GM12878 (cell line): Measurements from ENCODE around the gene EIF3A. TPM values are rescaled to one million over a fixed set of nuclear protein-coding genes. Genes with fewer than 3 reads are reported as not detected.

Experiments
- HDAC6 ChIP-seq: fragments of 200-600 bp; sonication (generic); IDR thresholded peaks from one replicate; pipeline ENCODE4 v1.8.0; 2017; ENCODE audit warnings: antibody characterized with exemption; ENCODE audit not compliant: unreplicated experiment
- NFYB ChIP-seq: IDR thresholded peaks from 2 replicates; pipeline ENCODE4 v1.6.1; 2011; ENCODE audit warnings: low read depth, mild to moderate bottlenecking, low read length, improper control_type of control experiment, moderate library complexity; ENCODE audit not compliant: insufficient read depth
- SIX5 ChIP-seq: IDR thresholded peaks from 2 replicates; pipeline ENCODE4 v1.6.1; 2011; ENCODE audit warnings: mild to moderate bottlenecking, low read depth, low read length, moderate library complexity; ENCODE audit not compliant: severe bottlenecking
- SMAD5 ChIP-seq: IDR thresholded peaks from 2 replicates; pipeline ENCODE4 v1.6.1; 2016; ENCODE audit warnings: antibody characterized with exemption, low read depth
- SP1 ChIP-seq: IDR thresholded peaks from one replicate; pipeline ENCODE4 v1.6.1; 2011; ENCODE audit warnings: low read depth, low read length
- SRF ChIP-seq, 2 experiments: IDR thresholded peaks; 2 replicates each; pipeline ENCODE4 v1.6.1; 2011; ENCODE audit warnings: low read depth in 2 of 2, low read length in 2 of 2, mild to moderate bottlenecking in 1 of 2, moderate library complexity in 1 of 2
- polyA plus RNA-seq, 11 experiments: library from polyadenylated mRNA; depleted of rRNA in 4 of 11; unstranded in 6 of 11; stranded (reverse) in 5 of 11; fragments of >200 nt; fragmentation: Nextera tagmentation in 4 of 11; fragmentation: Illumina TruSeq in 1 of 11; extraction: Ambion mirVana in 4 of 11; extraction: Trizol in 1 of 11; gene quantifications; 1 replicate in 1 of 11; 2 replicates in 10 of 11; pipeline versions ENCODE4 v1.2.1 to v1.2.3, GENCODE V29; 2011 to 2016; ENCODE audit warnings: inconsistent platforms in 2 of 11, missing spikeins in 2 of 11, low read depth in 1 of 11
- total RNA-seq, 4 experiments: library from RNA; depleted of rRNA in 3 of 4; stranded (reverse); fragments of >200 nt in 3 of 4; fragmentation: Illumina TruSeq in 1 of 4; extraction: Trizol in 1 of 4; gene quantifications; 2 replicates each; pipeline versions ENCODE4 v1.2.1 to v1.2.3, GENCODE V29; 2013 to 2021
- TF ChIP-seq, protein P1 (sequence below): fragments of 450-650 bp; IDR thresholded peaks from 2 replicates; pipeline ENCODE4 v1.6.1; 2016; ENCODE audit warnings: mild to moderate bottlenecking, moderate library complexity, borderline replicate concordance
- TF ChIP-seq, protein P2 (sequence below): fragments of 450-650 bp; IDR thresholded peaks from 2 replicates; pipeline ENCODE4 v1.6.1; 2017; ENCODE audit warnings: mild to moderate bottlenecking

Gene EIF3A
- total and polyA plus RNA-seq, 10 of the 15 experiments (the other 5 are each of a cell fraction or from before 2014, with no cell fraction given): 42.3 to 195 (median 96.3) TPM

DNA sequence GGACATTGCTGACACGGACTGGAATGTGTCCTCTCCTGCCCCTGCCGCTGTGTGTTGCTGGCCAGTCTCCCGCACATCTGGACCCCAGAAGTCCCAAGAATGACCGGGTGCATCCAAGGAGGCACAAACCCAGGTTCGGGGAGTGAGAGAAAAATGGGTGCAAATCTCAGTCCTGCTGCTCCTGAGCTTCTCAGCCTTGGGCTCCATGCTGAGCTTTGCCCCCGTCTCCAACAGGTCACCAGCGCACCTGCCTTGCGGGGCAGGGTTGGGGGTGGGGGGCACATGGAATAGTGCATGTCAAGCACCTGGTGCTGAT lies 57.1 kb downstream of the EIF3A start (continued):
- TF ChIP-seq, protein P1, sequence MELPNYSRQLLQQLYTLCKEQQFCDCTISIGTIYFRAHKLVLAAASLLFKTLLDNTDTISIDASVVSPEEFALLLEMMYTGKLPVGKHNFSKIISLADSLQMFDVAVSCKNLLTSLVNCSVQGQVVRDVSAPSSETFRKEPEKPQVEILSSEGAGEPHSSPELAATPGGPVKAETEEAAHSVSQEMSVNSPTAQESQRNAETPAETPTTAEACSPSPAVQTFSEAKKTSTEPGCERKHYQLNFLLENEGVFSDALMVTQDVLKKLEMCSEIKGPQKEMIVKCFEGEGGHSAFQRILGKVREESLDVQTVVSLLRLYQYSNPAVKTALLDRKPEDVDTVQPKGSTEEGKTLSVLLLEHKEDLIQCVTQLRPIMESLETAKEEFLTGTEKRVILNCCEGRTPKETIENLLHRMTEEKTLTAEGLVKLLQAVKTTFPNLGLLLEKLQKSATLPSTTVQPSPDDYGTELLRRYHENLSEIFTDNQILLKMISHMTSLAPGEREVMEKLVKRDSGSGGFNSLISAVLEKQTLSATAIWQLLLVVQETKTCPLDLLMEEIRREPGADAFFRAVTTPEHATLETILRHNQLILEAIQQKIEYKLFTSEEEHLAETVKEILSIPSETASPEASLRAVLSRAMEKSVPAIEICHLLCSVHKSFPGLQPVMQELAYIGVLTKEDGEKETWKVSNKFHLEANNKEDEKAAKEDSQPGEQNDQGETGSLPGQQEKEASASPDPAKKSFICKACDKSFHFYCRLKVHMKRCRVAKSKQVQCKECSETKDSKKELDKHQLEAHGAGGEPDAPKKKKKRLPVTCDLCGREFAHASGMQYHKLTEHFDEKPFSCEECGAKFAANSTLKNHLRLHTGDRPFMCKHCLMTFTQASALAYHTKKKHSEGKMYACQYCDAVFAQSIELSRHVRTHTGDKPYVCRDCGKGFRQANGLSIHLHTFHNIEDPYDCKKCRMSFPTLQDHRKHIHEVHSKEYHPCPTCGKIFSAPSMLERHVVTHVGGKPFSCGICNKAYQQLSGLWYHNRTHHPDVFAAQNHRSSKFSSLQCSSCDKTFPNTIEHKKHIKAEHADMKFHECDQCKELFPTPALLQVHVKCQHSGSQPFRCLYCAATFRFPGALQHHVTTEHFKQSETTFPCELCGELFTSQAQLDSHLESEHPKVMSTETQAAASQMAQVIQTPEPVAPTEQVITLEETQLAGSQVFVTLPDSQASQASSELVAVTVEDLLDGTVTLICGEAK: no peak
- TF ChIP-seq, protein P2, sequence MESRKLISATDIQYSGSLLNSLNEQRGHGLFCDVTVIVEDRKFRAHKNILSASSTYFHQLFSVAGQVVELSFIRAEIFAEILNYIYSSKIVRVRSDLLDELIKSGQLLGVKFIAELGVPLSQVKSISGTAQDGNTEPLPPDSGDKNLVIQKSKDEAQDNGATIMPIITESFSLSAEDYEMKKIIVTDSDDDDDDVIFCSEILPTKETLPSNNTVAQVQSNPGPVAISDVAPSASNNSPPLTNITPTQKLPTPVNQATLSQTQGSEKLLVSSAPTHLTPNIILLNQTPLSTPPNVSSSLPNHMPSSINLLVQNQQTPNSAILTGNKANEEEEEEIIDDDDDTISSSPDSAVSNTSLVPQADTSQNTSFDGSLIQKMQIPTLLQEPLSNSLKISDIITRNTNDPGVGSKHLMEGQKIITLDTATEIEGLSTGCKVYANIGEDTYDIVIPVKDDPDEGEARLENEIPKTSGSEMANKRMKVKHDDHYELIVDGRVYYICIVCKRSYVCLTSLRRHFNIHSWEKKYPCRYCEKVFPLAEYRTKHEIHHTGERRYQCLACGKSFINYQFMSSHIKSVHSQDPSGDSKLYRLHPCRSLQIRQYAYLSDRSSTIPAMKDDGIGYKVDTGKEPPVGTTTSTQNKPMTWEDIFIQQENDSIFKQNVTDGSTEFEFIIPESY: no peak
- TF ChIP-seq SIX5 (no peak), NFYB (no peak), SMAD5 (no peak), HDAC6 (no peak), SP1 (no peak), SRF (IDR thresholded peaks at IDR 0.05; ENCODE audit: low read depth in 2 of 2, low read length in 2 of 2) (no peak)
